KBM-7 (cell line): ENCODE data around the gene SMG6.

ENCODE experiments used
- DNase-seq: peaks from one replicate; pipeline ENCODE4 v3.0.0-alpha.2; 2015
- in situ Hi-C: fragments of 300-500 bp; cut with MboI; formaldehyde crosslinking; loops from 2 replicates; pipeline ENCODE4 v1.14.3; 2020; ENCODE audit warnings: low sequenced_read_pairs, low pct_unique_long_range_greater_than_20kb, mixed read lengths

Gene SMG6

GRCh38 chr17:2051933-2052559, 251.5 kb downstream of the SMG6 start:
- in situ Hi-C loops, result loop anchor here (25.0 kb wide), 1 partner anchor 185 kb away; no protein-coding TSS in a partner anchor
- DNase-seq, result no peak

GRCh38 chr17:2051061-2051932, 252.3 kb downstream of the SMG6 start:
- in situ Hi-C loops, result loop anchor here (25.0 kb wide), 1 partner anchor 186 kb away; no protein-coding TSS in a partner anchor
- DNase-seq, result no peak

DNA sequence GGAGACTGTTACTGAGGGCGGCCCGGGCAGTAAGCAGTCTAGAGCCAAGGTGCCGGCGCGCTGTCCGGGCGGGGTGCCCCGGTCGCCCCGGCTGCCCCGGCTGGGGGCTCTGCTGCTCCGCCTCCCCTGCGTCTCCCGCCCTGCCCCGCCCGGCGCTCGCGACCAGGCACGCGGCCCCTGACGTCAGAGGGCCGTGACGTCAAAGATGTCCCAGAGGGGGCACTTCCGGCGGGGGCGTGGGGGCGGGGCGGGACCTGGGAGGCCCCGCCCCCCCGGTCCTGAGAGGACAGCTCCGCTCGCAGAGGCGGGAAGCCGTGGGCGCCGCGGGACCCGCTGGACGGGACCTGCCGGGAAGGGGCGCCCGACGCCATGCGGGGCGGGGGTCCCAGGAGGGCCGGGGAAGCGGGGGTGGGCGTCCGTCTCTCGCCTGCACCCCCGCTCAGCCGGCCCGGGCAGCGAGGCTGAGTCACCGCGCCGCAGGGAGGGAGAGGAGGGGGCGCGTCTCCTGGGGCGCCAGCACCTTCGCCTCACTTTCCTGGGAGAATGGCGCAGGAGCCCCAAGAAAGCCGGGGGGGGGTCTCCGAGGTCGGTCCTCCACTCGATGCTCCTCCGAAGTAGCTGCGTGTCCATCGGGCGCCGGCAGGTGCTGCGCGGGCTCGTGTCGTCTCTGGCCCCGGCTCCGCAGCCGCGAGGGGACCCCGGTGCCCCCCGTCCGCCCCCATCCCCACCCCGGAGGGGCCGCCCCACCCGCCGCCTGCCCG, 253.1 kb downstream of the SMG6 start:
- DNase-seq, result no peak
- in situ Hi-C loops, result loop anchor here (25.0 kb wide), 1 partner anchor 187 kb away; no protein-coding TSS in a partner anchor

- DNase-seq, result peak; percentile 68
- in situ Hi-C loops, result loop anchor here (25.0 kb wide), 1 partner anchor 188 kb away; no protein-coding TSS in a partner anchor
These were observed 254.0 kb downstream of the SMG6 start for GRCh38 chr17:2049333-2050299.

DNA sequence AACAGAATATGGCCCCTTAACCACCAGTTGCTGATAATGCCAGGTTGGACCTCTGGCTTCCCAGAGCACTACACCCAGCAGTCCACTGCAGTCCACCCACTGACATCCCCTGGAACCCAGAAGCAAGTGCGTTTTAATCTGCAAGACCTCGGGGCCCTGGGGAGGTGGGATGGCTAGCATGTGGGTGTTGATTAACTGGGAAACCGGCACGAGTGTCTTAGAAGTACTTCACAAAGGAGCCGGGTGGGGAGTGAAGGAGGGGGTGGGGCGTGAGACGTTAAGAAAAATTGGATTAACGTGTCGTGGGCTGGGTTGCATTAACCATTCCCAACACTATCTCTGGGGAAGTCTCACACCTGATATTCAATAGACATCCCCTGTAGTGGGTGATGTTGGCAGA, 254.8 kb downstream of the SMG6 start:
- in situ Hi-C loops, result no loop called here
- DNase-seq, result no peak

- in situ Hi-C loops, result no loop called here
These were observed 256.0 kb downstream of the SMG6 start for GRCh38 chr17:2047590-2047989.

GRCh38 chr17:2044263-2044894, 259.2 kb downstream of the SMG6 start:
- in situ Hi-C loops, result no loop called here
- DNase-seq, result no peak

More at GRCh38 chr17:2047590-2047989, 256.0 kb downstream of the SMG6 start:
- DNase-seq, result no peak

DNA sequence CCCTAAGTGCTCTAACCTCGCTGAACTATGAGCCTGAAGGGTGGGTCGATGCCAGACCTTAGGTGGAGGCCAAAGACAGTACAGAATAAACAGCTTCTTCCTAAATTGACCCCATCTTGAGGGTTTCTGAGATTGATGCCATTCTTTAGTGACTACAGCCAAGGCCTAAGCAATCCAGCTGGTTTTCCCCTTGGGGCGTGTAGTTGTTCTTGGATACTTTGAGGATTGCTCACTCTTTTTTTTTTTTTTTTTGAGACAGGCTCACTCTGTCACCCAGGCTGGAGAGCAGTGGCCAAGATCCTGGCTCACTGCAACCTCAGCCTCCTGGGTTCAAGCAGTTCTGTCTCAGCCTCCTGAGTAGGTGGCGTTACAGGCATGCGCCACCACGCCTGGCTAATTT, 259.8 kb downstream of the SMG6 start:
- in situ Hi-C loops, result no loop called here
- DNase-seq, result no peak

- in situ Hi-C loops, result no loop called here
- no peak for DNase-seq
These were observed 260.7 kb downstream of the SMG6 start for GRCh38 chr17:2042933-2043332.

DNA sequence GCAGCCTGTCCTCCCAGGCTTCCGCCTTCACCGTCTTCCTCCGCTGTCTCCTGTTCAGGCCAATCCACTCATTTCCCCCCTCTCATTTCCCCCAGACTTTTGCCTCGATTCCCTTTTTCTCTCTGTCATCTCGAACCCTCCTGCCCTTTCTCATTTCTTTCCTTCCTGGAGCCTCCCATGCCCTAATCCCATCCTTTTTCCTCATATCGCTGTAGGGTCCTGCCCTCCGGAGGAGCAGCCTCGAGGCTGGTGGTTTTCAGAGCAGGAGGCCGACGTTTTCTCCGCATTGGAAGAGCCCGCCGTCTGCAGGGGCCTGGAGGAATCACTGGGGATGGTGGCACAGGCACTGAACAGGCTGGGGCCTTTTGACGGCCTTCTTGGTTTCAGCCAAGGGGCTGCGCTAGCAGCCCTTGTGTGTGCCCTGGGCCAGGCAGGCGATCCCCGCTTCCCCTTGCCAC, 261.2 kb downstream of the SMG6 start:
- in situ Hi-C loops, result no loop called here
- DNase-seq, result peak; percentile 45

- DNase-seq, result peak; percentile 96
- in situ Hi-C loops, result no loop called here
These were observed 261.8 kb downstream of the SMG6 start, which contains the start of gene OVCA2 for GRCh38 chr17:2041561-2042389. Gene OVCA2, plus strand, starts transcription at chr17:2042022. Its CDS starts 26 bp downstream, at chr17:2042048.

DNA sequence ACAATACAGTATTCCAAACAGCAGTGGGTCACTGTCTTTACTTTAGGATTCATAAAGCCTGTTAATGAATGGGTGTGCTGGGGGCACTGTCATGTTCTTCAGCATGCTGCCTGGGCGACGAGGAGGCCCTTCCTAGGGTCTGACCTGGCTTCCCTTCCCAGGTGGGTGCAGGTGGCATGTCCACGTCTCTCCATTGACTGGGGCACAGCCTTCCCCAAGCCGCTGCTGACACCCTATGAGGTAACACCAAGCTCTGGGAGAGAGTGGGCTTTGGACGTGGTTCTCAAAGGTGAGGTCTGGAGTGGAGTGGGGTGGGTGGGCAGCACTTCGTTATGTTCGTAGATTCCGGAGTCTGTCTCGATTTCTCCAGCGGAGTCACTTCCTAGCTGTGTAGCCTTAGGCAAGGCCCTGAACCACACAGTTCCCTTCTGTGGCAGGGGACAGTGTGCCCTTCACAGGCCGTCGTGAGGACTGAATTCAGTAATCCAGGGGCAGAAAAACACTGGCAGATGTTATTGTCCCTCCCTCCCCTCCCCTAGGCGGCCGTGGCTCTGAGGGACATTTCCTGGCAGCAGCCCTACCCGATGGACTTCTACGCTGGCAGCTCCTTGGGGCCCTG, 262.5 kb downstream of the SMG6 start:
- in situ Hi-C loops, result no loop called here
- no peak for DNase-seq

DNA sequence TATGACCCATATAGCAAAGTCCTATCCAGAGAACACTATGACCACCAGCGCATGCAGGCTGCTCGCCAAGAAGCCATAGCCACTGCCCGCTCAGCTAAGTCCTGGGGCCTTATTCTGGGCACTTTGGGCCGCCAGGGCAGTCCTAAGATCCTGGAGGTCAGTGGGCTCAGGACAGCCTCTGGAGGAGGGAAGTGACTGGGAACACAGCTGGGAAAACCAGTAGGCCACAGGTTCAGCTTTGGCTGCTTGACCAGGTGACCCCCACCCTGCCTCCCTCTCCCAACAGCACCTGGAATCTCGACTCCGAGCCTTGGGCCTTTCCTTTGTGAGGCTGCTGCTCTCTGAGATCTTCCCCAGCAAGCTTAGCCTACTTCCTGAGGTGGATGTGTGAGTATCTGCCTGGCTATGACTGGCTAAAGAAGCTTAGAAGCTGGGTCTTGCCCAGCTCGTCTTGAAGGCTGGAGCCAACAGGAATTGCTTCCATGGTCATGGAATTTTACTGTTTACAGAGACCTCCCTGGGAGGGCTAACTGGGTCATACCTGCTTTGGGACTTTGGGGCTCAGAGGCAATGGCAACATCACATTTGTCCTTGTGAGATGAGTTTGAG, 263.3 kb downstream of the SMG6 start:
- in situ Hi-C loops, result no loop called here
- no peak for DNase-seq

- in situ Hi-C loops, result loop anchor here (10.0 kb wide), 1 partner anchor 122 kb away; no protein-coding TSS in a partner anchor
- DNase-seq, result no peak
These were observed 266.4 kb downstream of the SMG6 start for GRCh38 chr17:2037155-2037554.

DNA sequence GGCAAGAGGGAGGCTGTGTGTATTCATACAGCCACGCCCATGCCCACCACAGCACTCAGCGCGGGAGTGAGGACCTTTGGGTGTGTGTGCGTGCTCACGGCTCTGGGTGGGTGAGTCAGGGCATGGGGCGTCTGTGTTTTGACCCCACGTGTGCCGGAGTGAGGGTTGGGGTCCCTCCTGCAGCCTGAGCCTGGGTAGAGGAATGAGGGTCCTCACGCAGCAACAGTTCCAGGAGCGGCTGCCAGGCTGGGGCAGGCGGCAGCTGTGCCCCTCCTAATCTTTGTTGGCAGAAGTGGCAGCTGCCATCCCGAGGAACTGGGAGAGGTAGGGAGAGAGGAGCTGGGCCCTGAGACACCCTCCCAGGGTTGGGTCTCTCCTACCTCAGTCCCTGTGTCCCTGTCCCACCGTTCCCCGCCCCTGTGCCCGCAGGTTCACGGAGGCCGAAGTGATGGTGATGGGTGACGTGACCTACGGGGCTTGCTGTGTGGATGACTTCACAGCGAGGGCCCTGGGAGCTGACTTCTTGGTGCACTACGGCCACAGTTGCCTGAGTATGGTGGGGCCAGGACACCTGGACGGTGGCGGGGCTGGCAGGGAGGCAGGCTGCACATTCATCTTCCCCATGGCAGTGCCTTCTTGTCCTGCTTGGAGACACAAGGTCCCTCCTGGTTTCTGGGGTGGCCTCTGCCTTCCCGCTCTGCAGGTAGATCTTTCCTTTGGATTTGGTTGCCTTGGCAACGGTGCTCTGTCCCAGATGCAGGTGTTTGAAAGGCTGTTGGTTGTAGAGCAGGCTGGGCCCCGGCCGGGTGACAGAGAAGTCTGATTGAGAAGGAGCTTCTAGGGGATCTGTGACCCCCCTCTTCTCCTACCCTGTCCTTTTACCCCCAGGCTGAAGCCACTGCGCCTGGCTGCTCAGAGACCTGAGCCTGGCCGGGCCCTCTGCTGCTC, 267.8 kb downstream of the SMG6 start:
- in situ Hi-C loops, result loop anchor here (10.0 kb wide), 1 partner anchor 121 kb away; no protein-coding TSS in a partner anchor
- DNase-seq, result no peak
